NCI-H774 (cell line): Measurements from ENCODE around the gene ACHE.
"Not testable (repeated sequence)": the region's sequence is repeated elsewhere in the genome, so short reads cannot be mapped to it uniquely, and the experiment has no call there.

Source experiments
- DNase-seq: peaks from one replicate; lab custom pipeline; 2025; lab: John Stamatoyannopoulos, UW

ACHE gene

GRCh38 chr7:100861616-100861985 lies 34.1 kb downstream of the ACHE start:
- DNase-seq: no peak

GRCh38 chr7:100860702-100861615 lies 34.7 kb downstream of the ACHE start:
- DNase-seq: no peak

GRCh38 chr7:100859856-100860255 lies 35.8 kb downstream of the ACHE start:
- DNase-seq: no peak

GRCh38 chr7:100856871-100857282 lies 38.8 kb downstream of the ACHE start:
- no peak for DNase-seq

- DNase-seq: no peak
These were observed 40.2 kb downstream of the ACHE start for GRCh38 chr7:100855515-100855914.

- not testable (repeated sequence) for DNase-seq
These were observed 40.8 kb downstream of the ACHE start for GRCh38 chr7:100854899-100855298.

- no peak for DNase-seq
These were observed 41.4 kb downstream of the ACHE start for GRCh38 chr7:100854146-100854895.

GRCh38 chr7:100852048-100852872 lies 43.4 kb downstream of the ACHE start, which contains the start of gene SLC12A9:
SLC12A9 (plus strand) TSS chr7:100852713; CDS start chr7:100854198, 1,485 bp downstream.
- DNase-seq: peak; percentile 83

GRCh38 chr7:100847360-100847759 lies 48.3 kb downstream of the ACHE start:
- DNase-seq: no peak

GRCh38 chr7:100840470-100841100 lies 55.1 kb downstream of the ACHE start:
- no peak for DNase-seq
